Fibroblast of skin of right biceps (primary cell): ENCODE results near the gene LRFN2.

Source experiments
- DNase-seq: peaks from one replicate; pipeline ENCODE4 v3.0.0-alpha.2; 2013

Gene LRFN2

GRCh38 chr6:40509716-40510260 is 77.4 kb downstream of the LRFN2 start:
- no peak for DNase-seq

- DNase-seq, result no peak
These were observed 78.1 kb downstream of the LRFN2 start for GRCh38 chr6:40509086-40509485.

- no peak for DNase-seq
These were observed 80.2 kb downstream of the LRFN2 start for GRCh38 chr6:40506954-40507353.

GRCh38 chr6:40505191-40505810 is 81.9 kb downstream of the LRFN2 start:
- DNase-seq, result no peak

- no peak for DNase-seq
These were observed 82.9 kb downstream of the LRFN2 start for GRCh38 chr6:40504274-40504673.

GRCh38 chr6:40500227-40500626 is 86.9 kb downstream of the LRFN2 start:
- DNase-seq, result no peak

DNA sequence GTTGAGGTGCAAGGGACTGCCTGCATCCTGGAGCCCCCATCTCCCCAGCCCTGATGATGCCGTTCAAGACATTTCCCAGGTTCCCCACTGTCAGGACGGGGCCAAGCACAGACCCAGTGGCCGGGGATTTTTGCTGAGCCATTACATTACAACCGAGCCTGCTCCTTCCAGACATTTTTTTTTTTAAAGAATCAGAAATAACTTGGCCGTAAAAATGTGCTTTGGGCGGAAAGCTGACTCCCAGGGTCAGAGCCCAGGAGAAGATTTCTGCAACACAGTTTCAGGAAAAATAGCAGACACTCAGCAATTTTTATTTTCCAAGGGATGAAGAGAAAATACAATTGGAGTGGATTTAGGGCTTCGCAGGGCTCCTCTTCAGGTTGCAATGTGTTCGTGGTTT is 87.9 kb downstream of the LRFN2 start:
- DNase-seq, result no peak

- no peak for DNase-seq
These were observed 89.0 kb downstream of the LRFN2 start for GRCh38 chr6:40498148-40498547.

DNA sequence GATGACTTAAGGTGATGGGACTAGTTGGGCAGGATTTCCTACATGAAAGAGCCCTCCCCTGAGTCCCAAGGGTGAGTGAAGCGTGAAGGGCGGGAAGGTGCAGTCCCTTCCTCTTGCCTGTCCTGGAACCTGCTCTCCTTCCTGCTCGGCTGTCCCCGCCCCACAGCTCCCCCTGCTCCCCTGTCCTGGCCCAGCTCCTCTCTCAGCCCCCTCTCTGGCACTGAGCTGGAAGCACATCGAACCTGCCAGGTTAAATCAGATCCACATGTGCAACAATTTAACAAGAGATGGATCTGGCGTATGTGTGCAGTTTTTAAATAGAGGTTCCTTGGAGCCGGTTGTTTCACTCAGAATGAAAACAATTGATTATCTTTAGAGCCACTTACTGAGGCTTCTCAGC is 95.0 kb downstream of the LRFN2 start:
- DNase-seq, result no peak

GRCh38 chr6:40490508-40490907 is 96.7 kb downstream of the LRFN2 start:
- no peak for DNase-seq

DNA sequence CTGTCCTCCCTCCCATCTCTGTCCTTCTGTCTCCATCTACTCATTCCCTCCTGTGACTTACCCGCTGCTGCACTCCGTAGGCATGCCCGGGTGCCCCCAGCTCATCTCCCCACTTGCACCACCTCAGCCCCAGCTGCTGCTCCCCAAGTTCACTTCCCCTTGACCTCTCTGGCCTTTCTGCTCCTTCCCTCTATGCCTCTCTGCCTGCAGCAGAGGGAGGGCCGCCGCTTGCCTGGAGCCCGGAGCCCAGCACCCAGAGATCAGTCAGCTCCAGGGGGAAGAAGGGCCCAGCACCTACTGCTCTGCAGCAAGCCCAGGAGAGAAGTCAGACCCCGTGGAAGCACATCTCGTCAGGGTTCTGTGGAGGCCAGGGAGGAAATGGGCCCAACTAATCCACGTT is 97.4 kb downstream of the LRFN2 start:
- DNase-seq, result no peak

DNA sequence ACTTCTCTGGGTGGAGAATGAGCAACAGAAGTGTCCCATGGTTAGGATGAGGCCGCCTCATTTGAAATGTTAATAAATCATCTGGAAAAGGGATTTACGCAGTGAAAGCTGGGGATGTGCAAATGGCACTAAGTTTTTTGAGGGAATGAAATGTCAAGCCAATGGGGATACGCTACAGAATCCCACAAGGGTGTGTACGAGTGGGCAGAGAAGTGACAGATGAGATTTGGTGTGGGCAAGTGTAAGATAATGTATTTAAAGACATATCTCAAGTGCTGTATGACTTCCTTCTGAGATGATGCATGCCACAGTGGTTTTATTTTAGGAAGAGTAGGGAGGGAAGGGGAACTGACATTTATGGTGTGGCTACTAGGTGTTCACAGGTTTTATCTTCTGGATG is 100.6 kb downstream of the LRFN2 start:
- no peak for DNase-seq

GRCh38 chr6:40485795-40486194 is 101.4 kb downstream of the LRFN2 start:
- no peak for DNase-seq

- no peak for DNase-seq
These were observed 101.9 kb downstream of the LRFN2 start for GRCh38 chr6:40485300-40485699.

GRCh38 chr6:40484066-40484465 is 103.1 kb downstream of the LRFN2 start:
- DNase-seq, result no peak

DNA sequence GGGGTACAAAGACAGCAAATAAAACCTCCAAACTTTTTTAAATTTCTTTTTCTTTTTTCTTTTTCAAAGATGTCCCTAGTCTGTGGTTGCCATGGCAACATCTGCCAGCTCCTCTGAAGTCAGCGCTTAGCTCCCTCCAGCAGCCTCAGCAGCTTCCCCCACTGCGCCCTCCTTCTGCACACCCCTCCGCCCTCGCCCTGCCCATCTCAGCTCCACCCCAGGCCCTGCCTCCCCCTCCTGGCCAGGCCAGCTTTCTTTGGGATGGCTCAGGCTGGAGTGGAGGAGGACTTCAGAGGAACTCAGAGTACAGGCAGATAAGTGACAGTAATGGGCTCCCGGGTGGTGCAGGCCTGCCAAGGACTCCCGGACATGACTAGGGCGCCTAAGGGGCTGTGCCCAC is 104.6 kb downstream of the LRFN2 start:
- no peak for DNase-seq

DNA sequence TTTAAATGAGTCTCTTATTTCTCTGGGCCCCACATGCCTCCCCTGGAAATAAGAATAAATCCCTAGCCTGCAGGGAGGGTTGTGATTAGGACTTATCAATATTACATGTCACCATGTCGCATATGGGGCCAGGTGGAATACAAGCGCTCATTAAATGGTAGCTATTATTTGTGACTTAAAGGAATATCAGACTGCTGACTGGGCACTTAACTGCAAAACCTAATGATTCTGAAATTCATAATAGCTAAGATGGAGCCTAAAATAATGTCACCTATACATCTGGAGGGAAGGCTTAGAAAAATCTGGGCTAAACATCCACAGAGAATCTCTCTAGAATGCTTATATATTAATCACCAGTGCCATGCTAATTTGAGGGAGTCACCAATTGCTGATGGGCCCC is 106.5 kb downstream of the LRFN2 start:
- DNase-seq, result no peak

- no peak for DNase-seq
These were observed 107.5 kb downstream of the LRFN2 start for GRCh38 chr6:40479706-40480105.

DNA sequence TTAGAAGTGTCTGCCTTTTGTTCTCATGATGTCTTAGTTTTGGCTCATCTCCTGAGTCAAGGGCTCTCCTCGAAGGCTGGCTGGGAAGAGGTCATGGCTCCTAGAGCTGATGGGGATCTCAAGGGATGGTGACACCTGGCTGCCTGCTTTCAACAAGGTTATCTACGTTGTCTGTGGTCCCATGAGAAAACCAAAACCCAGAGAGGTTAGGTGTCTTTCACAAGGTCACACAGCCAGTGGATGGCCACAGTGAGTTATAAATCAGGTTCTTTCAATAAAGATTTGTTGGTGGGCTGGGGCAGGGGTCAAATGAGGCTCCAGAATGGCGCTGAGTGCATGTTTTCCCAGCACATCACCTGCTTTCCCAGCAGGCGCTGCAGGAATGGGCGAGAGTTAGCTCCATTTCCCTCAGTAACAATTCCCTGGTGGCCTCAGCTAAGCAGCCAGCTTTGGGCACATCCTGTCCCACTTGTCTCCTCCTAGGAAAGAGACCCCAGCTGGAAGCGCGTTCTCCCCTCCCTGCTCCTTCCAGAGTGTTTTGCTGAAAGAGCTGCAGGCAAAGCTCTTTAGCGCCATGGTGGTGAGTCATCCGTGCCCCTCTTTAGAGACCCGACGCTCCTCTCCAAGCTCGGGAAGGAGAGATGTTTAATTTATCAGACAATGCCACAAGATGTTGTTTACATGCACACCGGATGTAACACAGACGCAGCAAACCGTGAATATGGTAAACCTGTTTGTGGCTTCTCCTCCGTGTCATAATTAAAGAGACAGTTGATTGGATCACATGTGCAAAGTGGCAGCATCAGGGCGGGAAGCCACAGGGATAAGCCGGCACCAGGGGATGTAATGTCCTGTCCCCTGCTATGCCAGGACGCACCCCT is 109.7 kb downstream of the LRFN2 start:
- DNase-seq, result no peak

- no peak for DNase-seq
These were observed 110.5 kb downstream of the LRFN2 start for GRCh38 chr6:40476673-40477072.

GRCh38 chr6:40474937-40475336 is 112.2 kb downstream of the LRFN2 start:
- no peak for DNase-seq

GRCh38 chr6:40473026-40473425 is 114.1 kb downstream of the LRFN2 start:
- DNase-seq, result no peak

DNA sequence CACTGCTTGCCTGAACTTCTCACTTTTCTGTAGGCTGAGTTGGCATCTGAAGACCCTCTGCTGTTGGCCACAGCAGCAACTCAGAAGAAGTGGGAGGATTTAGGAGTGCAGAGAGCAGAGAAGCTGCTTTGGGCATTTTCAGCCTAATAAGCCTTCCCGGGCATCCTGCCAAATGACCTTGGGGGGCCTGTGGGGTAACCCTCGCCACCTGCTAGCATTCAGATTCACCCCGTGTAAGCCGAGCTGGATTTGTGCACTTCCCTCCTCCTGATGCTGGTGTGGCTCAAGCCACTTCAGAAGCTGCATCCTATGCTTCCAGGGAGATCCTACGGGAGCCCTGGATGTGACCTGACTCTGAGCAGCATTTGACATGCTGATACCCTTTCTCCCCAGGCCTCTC is 114.8 kb downstream of the LRFN2 start:
- DNase-seq, result no peak

- no peak for DNase-seq
These were observed 115.9 kb downstream of the LRFN2 start for GRCh38 chr6:40471243-40471642.
